K562 (cell line): ENCODE measurements around the gene CHMP4B. TPM values are rescaled to one million over a fixed set of nuclear protein-coding genes. Genes with fewer than 3 reads are reported as not detected.

Experiments
- ATAC-seq: fragments of 200-7000 bp; cut with Tn5 transposase; 3 replicates; pipeline ENCODE4 v1.9.1; 2020; ENCODE audit warnings: moderate library complexity
- BruUV-seq: library from RNA; stranded (reverse); fragments of 400-500 nt; replicated peaks from 2 replicates; lab custom pipeline; 2021; lab: Mats Ljungman, UMichigan
- CTCF ChIA-PET: fragments of 300-600 bp; formaldehyde crosslinking; extraction: SDS; loops from one replicate; lab custom pipeline; 2021; ENCODE audit warnings: low intra/inter-chr PET ratio; lab: Yijun Ruan, JAX
- POLR2A ChIA-PET: fragments of 300-600, 350-650 bp; sonication (Branson Sonifier 250); formaldehyde crosslinking; extraction: SDS; loops from one replicate; lab custom pipeline; 2021; ENCODE audit warnings: antibody characterized with exemption, inconsistent platforms; lab: Yijun Ruan, JAX
- DNase-seq, 4 experiments: peaks; one replicate each; pipeline versions ENCODE4 v3.0.0 to v3.0.0-alpha.2; 2011 to 2018; ENCODE audit warnings: low spot score in 3 of 4, mixed read lengths in 3 of 4; ENCODE audit errors: extremely low read depth in 1 of 4
- FAIRE-seq: peaks from 2 replicates; lab custom pipeline; 2011; peaks lifted over from hg19 to GRCh38; lab: Jason Lieb, UNC
- H2AFZ ChIP-seq: 2 replicates; pipeline ENCODE4 v1.6.0; 2011; ENCODE audit warnings: low read depth, low read length, control low read depth, inconsistent platforms
- H3K27ac ChIP-seq: fragments of 200-600 bp; 3 replicates; pipeline ENCODE4 v1.8.0; 2011; ENCODE audit warnings: low read depth, mild to moderate bottlenecking, control low read depth, inconsistent platforms, low read length, moderate library complexity, mixed read lengths; ENCODE audit errors: extremely low read depth
- H3K27me3 ChIP-seq, 2 experiments: fragments of 300-600 bp in 1 of 2; 2 replicates in 1 of 2; 3 replicates in 1 of 2; pipeline versions ENCODE4 v1.6.0 to v1.8.0; 2011; ENCODE audit warnings: inconsistent platforms in 2 of 2, low read length in 2 of 2, mild to moderate bottlenecking in 1 of 2, mixed read lengths in 1 of 2, moderate library complexity in 1 of 2; ENCODE audit not compliant: control insufficient read depth in 2 of 2, insufficient read depth in 2 of 2
- H3K36me3 ChIP-seq: fragments of 300-600 bp; 3 replicates; pipeline ENCODE4 v1.8.0; 2011; ENCODE audit warnings: mild to moderate bottlenecking, low read length, inconsistent platforms; ENCODE audit not compliant: control insufficient read depth, insufficient read depth
- H3K4me1 ChIP-seq, 2 experiments: fragments of 200-600 bp in 1 of 2; replicated peaks in 1 of 2; 2 replicates in 1 of 2; 3 replicates in 1 of 2; pipeline versions ENCODE4 v1.5.1 to v1.8.0; 2011; ENCODE audit warnings: inconsistent platforms in 2 of 2, low read length in 2 of 2, mild to moderate bottlenecking in 1 of 2, mixed read lengths in 1 of 2, moderate library complexity in 1 of 2; ENCODE audit not compliant: control insufficient read depth in 2 of 2, insufficient read depth in 2 of 2
- H3K4me2 ChIP-seq: 2 replicates; pipeline ENCODE4 v1.6.1; 2011; ENCODE audit warnings: low read length, control low read depth, inconsistent platforms, mixed read lengths; ENCODE audit not compliant: insufficient read depth
- H3K4me3 ChIP-seq: fragments of 200-600 bp; sonication (generic), shearing (Covaris generic); 2 replicates; pipeline ENCODE4 v1.5.1; 2016; ENCODE audit warnings: control low read depth, inconsistent platforms
- H3K79me2 ChIP-seq: fragments of 200-600 bp; 3 replicates; pipeline ENCODE4 v1.8.0; 2011; ENCODE audit warnings: low read length, inconsistent platforms; ENCODE audit not compliant: control insufficient read depth, insufficient read depth
- H3K9ac ChIP-seq, 2 experiments: 2 replicates each; pipeline versions ENCODE4 v1.6.0 to v1.6.1; 2011; ENCODE audit warnings: low read depth in 2 of 2, low read length in 2 of 2, control low read depth in 1 of 2, inconsistent platforms in 1 of 2, mild to moderate bottlenecking in 1 of 2, mixed read lengths in 1 of 2; ENCODE audit not compliant: insufficient read depth in 1 of 2
- H3K9me1 ChIP-seq: one replicate; pipeline ENCODE4 v1.6.0; 2011; ENCODE audit warnings: inconsistent platforms, mild to moderate bottlenecking, low read length, moderate library complexity; ENCODE audit not compliant: control insufficient read depth, insufficient read depth
- H3K9me3 ChIP-seq: replicated peaks from 2 replicates; pipeline ENCODE4 v1.5.1; 2011; ENCODE audit warnings: low read depth, low read length, inconsistent platforms; ENCODE audit not compliant: control insufficient read depth, insufficient read depth
- H4K20me1 ChIP-seq: replicated peaks from 2 replicates; pipeline ENCODE4 v1.6.1; 2011; ENCODE audit warnings: low read length, inconsistent platforms, mixed read lengths; ENCODE audit not compliant: control insufficient read depth, insufficient read depth
- ESRRB ChIP-seq: fragments of 250-450 bp; sonication (Bioruptor Pico); IDR thresholded peaks from 2 replicates; pipeline ENCODE4 v1.5.0; 2020; ENCODE audit warnings: mild to moderate bottlenecking, moderate library complexity, borderline replicate concordance
- KAT2B ChIP-seq: IDR thresholded peaks from one replicate; pipeline ENCODE4 v1.6.1; 2012; ENCODE audit warnings: low read depth, mild to moderate bottlenecking, control low read depth, inconsistent platforms, low read length, moderate library complexity
- NR1H2 ChIP-seq: sonication (generic); formaldehyde crosslinking; IDR thresholded peaks from 2 replicates; pipeline ENCODE4 v1.4.0; 2020; ENCODE audit warnings: mild to moderate bottlenecking, missing genetic modification reagents
- TFAP4 ChIP-seq: sonication (generic); formaldehyde crosslinking; IDR thresholded peaks from 2 replicates; pipeline ENCODE4 v1.8.0; 2022; ENCODE audit warnings: missing genetic modification reagents, mild to moderate bottlenecking, moderate library complexity, borderline replicate concordance
- WGBS: fragments of 100-300 bp; shearing (Covaris generic); methylation state at CpG from one replicate; pipeline ENCODE4 v1.1.6; 2016; ENCODE audit warnings: low coverage, mixed read lengths; ENCODE audit not compliant: insufficient coverage; ENCODE audit errors: missing lambda C conversion rate; 5-methylcytosine and 5-hydroxymethylcytosine counted together
- in situ Hi-C: fragments of 300-500 bp; cut with MboI; formaldehyde crosslinking; loops from 4 replicates; pipeline ENCODE4 v1.15.0; 2018; ENCODE audit warnings: inconsistent platforms, mixed read lengths
- intact Hi-C: fragments of 100-400 bp; cut with micrococcal nuclease; formaldehyde crosslinking; loops from 2 replicates; pipeline ENCODE4 v1.14.2; 2022
- polyA plus RNA-seq, 8 experiments: library from polyadenylated mRNA; depleted of rRNA in 4 of 8; stranded (reverse) in 5 of 8; unstranded in 3 of 8; fragments of >200 nt; fragmentation: Nextera tagmentation in 2 of 8; fragmentation: Illumina TruSeq in 1 of 8; extraction: Ambion mirVana in 2 of 8; extraction: Trizol in 1 of 8; gene quantifications; 2 replicates each; pipeline versions ENCODE4 v1.2.1 to v1.2.3, GENCODE V29; 2011 to 2014; ENCODE audit warnings: inconsistent platforms in 1 of 8, missing spikeins in 1 of 8
- total RNA-seq, 7 experiments: library from RNA; depleted of rRNA in 6 of 7; stranded (reverse); fragments of >200 nt in 6 of 7; fragmentation: Illumina TruSeq in 2 of 7; extraction: Trizol in 2 of 7; gene quantifications; 2 replicates each; pipeline versions ENCODE4 v1.2.1 to v1.2.3, GENCODE V29; 2011 to 2021; ENCODE audit warnings: low replicate concordance in 1 of 7

Gene CHMP4B
- total and polyA plus RNA-seq, 9 of the 15 experiments (the other 6 are each of a cell fraction or from before 2014, with no cell fraction given): 1.8 to 64.7 (median 31.8) TPM

GRCh38 chr20:33827634-33828325, 16.6 kb downstream of the CHMP4B start:
- H3K9me1 ChIP-seq: peaks cover 4% of the 10 kb centered on the region
- intact Hi-C loops: no loop called here
- H3K4me1 ChIP-seq: peaks cover 12 to 20% of the 10 kb centered on the region in 2 experiments
- 92% methylated on average over 4 of the region's 4 CpGs for WGBS
- in situ Hi-C loops: no loop called here
- TF ChIP-seq NR1H2: no peak
- TF ChIP-seq TFAP4: no peak
- no peak for TF ChIP-seq KAT2B
- no peak for TF ChIP-seq ESRRB (CRISPR knock-in tag)
- CTCF ChIA-PET: no interaction called here
- H3K27ac ChIP-seq: no peak overlapping the region
- peaks cover 62% of the 10 kb centered on the region for H3K79me2 ChIP-seq
- FAIRE-seq: no peak
- H3K27me3 ChIP-seq: no peaks in the 10 kb centered on the region
- H4K20me1 ChIP-seq: peaks cover 28% of the 10 kb centered on the region
- H2AFZ ChIP-seq: no peak overlapping the region
- no peak overlapping the region for H3K4me3 ChIP-seq
- POLR2A ChIA-PET: interaction anchor here (0.7 to 1.7 kb wide), 4 partner anchors 9 to 164 kb away, joined by 3 to 6 read pairs (median 4); no protein-coding TSS in a partner anchor
- H3K36me3 ChIP-seq: peaks cover 6% of the 10 kb centered on the region; the same call in 1 of the 3 replicates
- H3K4me2 ChIP-seq: no peak overlapping the region
- no peak for DNase-seq
- BruUV-seq: no TSS peak
- no peaks in the 10 kb centered on the region for H3K9me3 ChIP-seq
- H3K9ac ChIP-seq: no peak overlapping the region
- no peak for ATAC-seq
